Right renal pelvis (tissue), 4 donors: ENCODE data around the gene BEST2. TPM values are rescaled to one million over a fixed set of nuclear protein-coding genes. Genes with fewer than 3 reads are reported as not detected.

Experiments
- DNase-seq, 4 donors: peaks; one replicate each; pipeline ENCODE4 v3.0.0-alpha.2; 2013; ENCODE audit warnings: low read depth in 4 of 4, low spot score in 3 of 4, missing footprints in 1 of 4
- polyA plus RNA-seq, 4 donors: library from polyadenylated mRNA; unstranded; fragments of 120-200 nt; gene quantifications; one replicate each; pipeline ENCODE4 v1.2.1, GENCODE V29; 2013; ENCODE audit not compliant: insufficient read length in 4 of 4

Gene BEST2
- polyA plus RNA-seq, 4 donors, result 0.12 TPM; not detected in 3

DNA sequence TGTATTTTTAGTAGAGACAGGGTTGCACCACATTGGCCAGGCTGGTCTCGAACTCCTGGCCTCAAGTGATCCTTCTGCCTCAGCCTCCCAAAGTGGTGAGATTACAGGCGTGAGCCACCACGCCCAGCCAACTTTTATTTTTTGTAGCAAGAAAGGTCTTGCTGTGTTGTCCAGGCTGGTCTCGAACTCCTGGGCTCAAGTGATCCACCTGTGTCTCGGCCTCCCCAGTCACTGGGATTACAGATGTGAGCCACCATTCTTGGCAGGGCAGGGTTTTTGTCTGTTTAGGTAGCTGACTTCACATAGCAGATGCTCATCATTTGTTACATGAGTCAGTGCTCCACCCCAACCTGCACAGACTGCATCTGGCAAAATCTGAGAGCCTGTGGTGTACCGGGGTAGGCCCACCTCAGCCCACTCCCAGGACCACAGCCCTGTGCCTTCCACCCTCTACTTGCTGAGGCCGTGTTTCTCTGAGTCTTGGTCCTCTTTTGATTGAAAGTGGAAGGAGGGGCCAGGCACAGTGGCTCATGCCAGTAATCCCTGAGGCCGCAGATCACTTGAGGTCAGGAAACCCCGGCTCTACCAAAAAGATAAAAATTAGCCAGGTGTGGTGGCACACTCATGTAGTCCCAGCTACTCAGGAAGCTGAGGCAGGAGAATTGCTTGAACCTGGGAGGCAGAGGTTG is 23.7 kb upstream of the BEST2 start:
- DNase-seq, result no peak

DNA sequence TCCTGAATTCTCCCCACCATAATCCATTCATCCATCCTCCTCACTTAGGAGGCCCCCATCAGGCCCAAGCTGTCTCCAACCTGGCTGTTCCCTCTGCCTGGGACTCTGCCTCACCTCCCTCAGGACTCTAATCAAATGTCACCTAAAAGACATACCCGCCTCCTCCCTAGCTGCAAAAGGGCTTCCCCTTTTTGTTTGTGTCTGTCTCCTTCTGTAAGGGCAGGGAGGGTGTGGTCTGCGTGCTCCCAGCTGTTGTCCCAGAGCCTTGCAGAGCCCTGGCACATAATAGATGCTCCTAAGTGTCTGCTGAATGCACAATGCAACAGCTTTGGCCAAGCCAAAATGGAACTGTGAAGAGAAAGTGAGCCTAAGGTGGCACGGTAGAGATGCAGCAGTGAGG is 21.5 kb upstream of the BEST2 start:
- DNase-seq, result no peak

GRCh38 chr19:12731337-12731736 is 20.3 kb upstream of the BEST2 start:
- no peak for DNase-seq

DNA sequence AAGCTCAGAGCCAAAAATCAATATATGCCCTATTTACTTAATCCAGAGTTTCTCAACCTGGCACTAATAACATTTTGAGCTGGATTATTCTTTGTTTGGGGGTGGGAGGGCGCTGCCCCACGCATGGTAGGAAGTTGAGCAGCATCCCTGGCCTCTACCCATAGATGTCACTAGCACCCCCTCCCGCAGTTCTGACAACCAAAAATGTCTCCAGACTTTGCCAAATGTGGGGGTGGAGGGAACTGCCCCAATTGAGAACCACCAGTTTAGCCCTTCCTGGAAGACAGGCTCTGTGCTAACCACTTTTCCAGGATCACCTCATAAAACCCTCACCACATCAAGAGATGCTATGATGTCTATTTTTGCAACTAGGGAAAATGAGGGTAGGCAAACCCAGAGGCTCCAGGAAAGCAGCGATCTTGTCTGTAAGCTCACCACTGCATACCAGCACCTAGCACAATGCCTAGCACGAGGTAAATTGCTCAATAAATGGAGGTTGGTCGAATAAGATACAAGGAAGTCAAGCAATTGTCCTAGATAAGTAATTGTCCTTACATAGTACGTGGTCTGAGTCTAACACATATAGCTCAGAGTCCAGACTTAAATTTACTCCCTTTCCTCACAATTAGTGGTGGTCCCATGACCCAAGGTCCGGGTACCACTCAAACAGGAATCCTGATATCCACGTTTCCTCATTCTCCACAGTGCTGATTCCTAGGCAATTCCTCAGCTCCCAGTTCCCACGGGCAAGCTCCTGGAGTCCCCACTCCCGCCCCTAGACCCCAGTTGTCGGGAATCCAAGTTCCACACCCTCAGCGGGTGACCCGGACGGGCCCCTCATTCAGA is 18.0 kb upstream of the BEST2 start:
- no peak for DNase-seq

GRCh38 chr19:12736995-12737834 is 14.4 kb upstream of the BEST2 start, which contains the start of gene GET3:
TSS of gene GET3 (plus strand) at chr19:12737497. CDS start at chr19:12737506, 9 bp downstream.
- peak; percentile 87 to 98 (median 96) for DNase-seq

- DNase-seq, result no peak
These were observed 13.7 kb upstream of the BEST2 start for GRCh38 chr19:12737835-12738351.

DNA sequence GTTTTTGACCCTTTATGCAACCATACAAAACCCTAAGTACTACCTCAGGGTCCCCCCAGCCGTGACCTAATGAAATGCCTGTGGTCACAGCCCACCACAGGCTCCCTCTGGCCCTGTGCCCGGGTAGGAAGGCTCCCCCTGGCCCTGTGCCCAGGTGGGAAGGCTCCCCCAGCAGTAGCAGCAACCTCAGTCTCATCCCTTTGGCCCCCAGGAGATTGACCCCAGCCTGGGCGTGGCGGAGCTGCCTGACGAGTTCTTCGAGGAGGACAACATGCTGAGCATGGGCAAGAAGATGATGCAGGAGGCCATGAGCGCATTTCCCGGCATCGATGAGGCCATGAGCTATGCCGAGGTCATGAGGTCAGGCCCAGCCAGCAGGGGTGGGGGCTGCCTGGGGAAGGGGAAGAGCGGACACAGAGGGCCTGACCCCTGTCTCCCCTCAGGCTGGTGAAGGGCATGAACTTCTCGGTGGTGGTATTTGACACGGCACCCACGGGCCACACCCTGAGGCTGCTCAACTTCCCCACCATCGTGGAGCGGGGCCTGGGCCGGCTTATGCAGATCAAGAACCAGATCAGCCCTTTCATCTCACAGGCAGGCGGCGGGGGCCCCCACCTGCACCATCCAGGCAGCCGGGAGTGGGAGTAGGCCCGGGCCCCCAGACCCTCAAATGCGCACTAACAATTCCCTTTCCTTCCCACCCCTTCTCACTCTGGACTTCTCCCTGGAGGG is 6.3 kb upstream of the BEST2 start:
- no peak for DNase-seq

- no peak for DNase-seq
These were observed 3.1 kb upstream of the BEST2 start for GRCh38 chr19:12748489-12748888.

GRCh38 chr19:12749938-12750521 is 1.6 kb upstream of the BEST2 start:
- DNase-seq, result no peak

GRCh38 chr19:12750851-12751250 is 740 bp upstream of the BEST2 start:
- no peak for DNase-seq

DNA sequence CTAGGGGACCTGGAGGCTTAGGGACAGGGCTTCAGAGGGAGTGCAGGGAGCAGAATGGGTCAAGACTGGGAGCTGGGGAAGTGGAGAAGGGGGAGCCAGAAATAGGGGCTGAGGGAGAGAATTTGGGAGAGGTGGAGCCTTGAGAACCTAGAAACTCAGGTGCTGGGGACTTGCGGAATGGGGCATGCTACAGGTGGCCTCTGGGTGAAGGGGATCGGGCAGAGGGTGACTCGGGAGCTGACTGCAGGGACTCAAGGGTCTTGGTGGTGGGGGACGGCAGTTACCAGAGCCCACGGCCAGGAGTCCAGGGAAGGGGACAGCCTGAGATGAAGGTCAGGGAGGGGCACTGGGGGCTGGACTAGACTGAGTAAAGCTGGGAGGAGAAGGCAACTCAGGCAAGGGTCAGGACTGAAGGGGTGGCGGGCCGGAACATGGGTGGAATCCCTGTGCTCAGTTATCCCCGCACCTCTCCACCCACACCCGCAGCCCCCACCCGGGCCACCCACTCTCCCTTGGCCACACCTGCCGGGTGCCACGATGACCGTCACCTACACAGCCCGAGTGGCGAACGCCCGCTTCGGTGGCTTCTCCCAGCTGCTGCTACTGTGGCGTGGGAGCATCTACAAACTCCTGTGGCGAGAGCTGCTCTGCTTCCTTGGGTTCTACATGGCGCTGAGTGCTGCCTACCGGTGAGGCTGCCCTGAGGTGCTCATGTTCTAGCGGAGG is 628 bp downstream of the BEST2 start:
- DNase-seq, result no peak

DNA sequence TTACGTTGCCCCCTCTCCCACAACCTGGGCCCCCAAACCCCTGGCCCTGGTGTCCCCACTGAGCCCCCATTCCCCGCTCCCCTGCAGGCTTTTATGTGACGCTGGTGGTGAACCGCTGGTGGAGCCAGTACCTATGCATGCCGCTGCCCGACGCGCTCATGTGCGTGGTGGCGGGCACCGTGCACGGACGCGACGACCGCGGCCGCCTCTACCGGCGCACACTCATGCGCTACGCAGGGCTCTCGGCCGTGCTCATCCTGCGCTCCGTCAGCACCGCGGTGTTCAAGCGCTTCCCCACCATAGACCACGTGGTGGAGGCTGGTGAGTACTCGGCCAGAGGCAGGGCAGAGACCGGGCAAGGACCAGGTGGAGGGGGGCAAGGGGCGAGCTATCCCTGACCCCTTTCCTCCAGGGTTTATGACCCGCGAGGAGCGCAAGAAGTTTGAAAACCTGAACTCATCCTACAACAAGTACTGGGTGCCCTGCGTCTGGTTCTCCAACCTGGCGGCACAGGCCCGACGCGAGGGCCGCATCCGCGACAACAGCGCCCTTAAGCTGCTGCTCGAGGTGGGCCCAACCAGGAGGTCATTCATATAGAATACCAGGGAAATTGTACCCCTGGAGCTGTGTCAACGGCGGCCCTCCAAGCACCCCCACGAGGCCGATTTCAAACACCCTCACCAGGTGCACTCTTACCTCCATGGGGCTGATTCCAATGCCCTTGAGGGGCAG is 3.0 kb downstream of the BEST2 start:
- DNase-seq, result no peak

- DNase-seq, result no peak
These were observed 4.7 kb downstream of the BEST2 start for GRCh38 chr19:12756150-12756883.

GRCh38 chr19:12757544-12758274 is 6.1 kb downstream of the BEST2 start:
- DNase-seq, result peak in 1 of 4 donors; percentile 51

- no peak for DNase-seq
These were observed 8.1 kb downstream of the BEST2 start for GRCh38 chr19:12759686-12760085.

GRCh38 chr19:12763100-12763499 is 11.5 kb downstream of the BEST2 start:
- DNase-seq, result no peak

DNA sequence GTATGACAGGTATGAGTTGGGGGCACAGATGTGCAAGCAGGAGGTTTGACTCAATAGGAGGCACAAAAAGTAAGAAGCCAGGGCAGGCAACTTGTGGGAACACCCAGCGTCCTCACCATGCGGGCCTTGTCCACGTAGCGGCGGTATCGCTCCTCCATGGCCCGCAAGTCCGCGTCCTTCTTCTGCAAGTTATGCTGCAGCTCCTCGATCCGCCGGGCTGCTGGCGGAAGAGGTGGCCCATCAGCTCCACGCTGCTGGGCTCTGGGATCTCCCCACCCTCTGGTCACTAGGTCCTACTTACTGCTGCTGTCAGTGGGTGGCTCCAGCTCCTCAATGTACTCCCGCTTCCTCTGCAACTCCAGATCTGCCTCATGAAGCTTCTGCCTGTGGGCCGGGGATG is 13.1 kb downstream of the BEST2 start:
- no peak for DNase-seq
